Mammary epithelial cell (primary cell): ENCODE measurements around the gene TBC1D14.

Source experiments
- CTCF ChIP-seq, 2 donors: IDR thresholded peaks in 1 of 2; conservative IDR thresholded peaks in 1 of 2; 2 replicates each; pipeline ENCODE4 v1.5.1; 2011 to 2012; ENCODE audit warnings: inconsistent platforms in 2 of 2, low read length in 2 of 2, mild to moderate bottlenecking in 2 of 2, control low read depth in 1 of 2, low read depth in 1 of 2; ENCODE audit not compliant: insufficient read depth in 1 of 2; ENCODE audit errors: extremely low read depth in 1 of 2
- EZH2 ChIP-seq: IDR thresholded peaks from 2 replicates; pipeline ENCODE4 v1.6.1; 2012; ENCODE audit warnings: low read length, inconsistent platforms, borderline replicate concordance

- TF ChIP-seq CTCF (conservative IDR thresholded peaks at IDR 0.05 in 1 of 2, IDR thresholded peaks at IDR 0.05 in 1 of 2; ENCODE audit: extremely low read depth in 1 of 2, insufficient read depth in 1 of 2, low read depth in 1 of 2, low read length in 2 of 2) (no peak), EZH2 (no peak)
Observed at GRCh38 chr4:6937754-6938153, 28.1 kb downstream of the TBC1D14 start.
